WTC11 (cell line): ENCODE data around the gene CLDN22. TPM values are rescaled to one million over a fixed set of nuclear protein-coding genes. Genes with fewer than 3 reads are reported as not detected.

Experiments used
- ATAC-seq: fragments of 200-7000 bp; cut with Tn5 transposase; 2 replicates; pipeline ENCODE4 v1.10.0; 2021; ENCODE audit warnings: mild to moderate bottlenecking, moderate library complexity
- CTCF ChIA-PET: fragments of 300-600 bp; sonication (Branson Sonifier 250); formaldehyde crosslinking; loops from one replicate; lab custom pipeline; 2021; ENCODE audit warnings: antibody characterized with exemption; lab: Charles Lee
- POLR2A ChIA-PET: fragments of 350-600 bp; sonication (Branson Sonifier 250); formaldehyde crosslinking; loops from one replicate; lab custom pipeline; 2021; ENCODE audit warnings: antibody characterized with exemption; lab: Charles Lee
- DNase-seq: peaks from one replicate; pipeline ENCODE4 v3.0.0; 2021; ENCODE audit warnings: low spot score
- H3K27ac Mint-ChIP-seq: 2 replicates; pipeline ENCODE4 v1.8.0; 2021; ENCODE audit warnings: mixed read lengths
- H3K27me3 Mint-ChIP-seq: 2 replicates; pipeline ENCODE4 v1.8.0; 2021; ENCODE audit warnings: low read depth, mild to moderate bottlenecking, moderate library complexity, mixed read lengths
- H3K36me3 Mint-ChIP-seq: 2 replicates; pipeline ENCODE4 v1.8.0; 2021; ENCODE audit warnings: mixed read lengths
- H3K4me1 Mint-ChIP-seq: 2 replicates; pipeline ENCODE4 v1.8.0; 2022; ENCODE audit warnings: mixed read lengths
- H3K4me3 Mint-ChIP-seq: 2 replicates; pipeline ENCODE4 v1.8.0; 2021; ENCODE audit warnings: mild to moderate bottlenecking, moderate library complexity, mixed read lengths
- H3K9me3 Mint-ChIP-seq: 2 replicates; pipeline ENCODE4 v1.8.0; 2021; ENCODE audit warnings: mixed read lengths
- FOXK1 ChIP-seq: sonication (generic); formaldehyde crosslinking; IDR thresholded peaks from 2 replicates; pipeline ENCODE4 v1.8.0; 2022; ENCODE audit warnings: mild to moderate bottlenecking, moderate library complexity, missing genetic modification reagents
- HMGA2 ChIP-seq: fragments of 250-450 bp; sonication (Bioruptor Pico); IDR thresholded peaks from 2 replicates; pipeline ENCODE4 v1.4.0; 2021; ENCODE audit warnings: mild to moderate bottlenecking, moderate library complexity
- NFE2L1 ChIP-seq: sonication (generic); formaldehyde crosslinking; IDR thresholded peaks from 2 replicates; pipeline ENCODE4 v1.8.1; 2023; ENCODE audit warnings: missing genetic modification reagents
- NR2C2 ChIP-seq: sonication (generic); formaldehyde crosslinking; IDR thresholded peaks from 2 replicates; pipeline ENCODE4 v1.8.0; 2022; ENCODE audit warnings: mild to moderate bottlenecking, missing genetic modification reagents
- NR3C1 ChIP-seq: sonication (generic); formaldehyde crosslinking; conservative IDR thresholded peaks from 2 replicates; pipeline ENCODE4 v1.8.1; 2023; ENCODE audit warnings: low read depth, mild to moderate bottlenecking, missing genetic modification reagents
- OVOL2 ChIP-seq: fragments of 250-450 bp; sonication (Bioruptor Pico); IDR thresholded peaks from 2 replicates; pipeline ENCODE4 v1.9.0; 2021; ENCODE audit warnings: mild to moderate bottlenecking, borderline replicate concordance
- RORB ChIP-seq: fragments of 250-450 bp; sonication (Bioruptor Pico); IDR thresholded peaks from 2 replicates; pipeline ENCODE4 v1.9.0; 2021; ENCODE audit warnings: mild to moderate bottlenecking
- ZNF232 ChIP-seq: sonication (generic); formaldehyde crosslinking; IDR thresholded peaks from 2 replicates; pipeline ENCODE4 v1.8.0; 2022; ENCODE audit warnings: mild to moderate bottlenecking, missing genetic modification reagents
- total RNA-seq: library from RNA; stranded (reverse); gene quantifications from 3 replicates; pipeline ENCODE4 v1.2.3, GENCODE V29; 2021
- TF ChIP-seq, protein P1 (sequence below): sonication (generic); formaldehyde crosslinking; conservative IDR thresholded peaks from 2 replicates; pipeline ENCODE4 v1.8.1; 2022; ENCODE audit warnings: mild to moderate bottlenecking, missing genetic modification reagents
- TF ChIP-seq, protein P2 (sequence below): sonication (generic); formaldehyde crosslinking; IDR thresholded peaks from 2 replicates; pipeline ENCODE4 v1.8.1; 2022; ENCODE audit warnings: mild to moderate bottlenecking, moderate library complexity, missing genetic modification reagents
- TF ChIP-seq, protein P3 (sequence below): sonication (generic); formaldehyde crosslinking; IDR thresholded peaks from 2 replicates; pipeline ENCODE4 v1.8.1; 2022; ENCODE audit warnings: low read depth, mild to moderate bottlenecking, moderate library complexity, missing genetic modification reagents, borderline replicate concordance
- TF ChIP-seq, protein P4 (sequence below): fragments of 250-450 bp; sonication (Bioruptor Pico); IDR thresholded peaks from 2 replicates; pipeline ENCODE4 v1.8.0; 2021; ENCODE audit warnings: mild to moderate bottlenecking
- TF ChIP-seq, protein P5 (sequence below): sonication (generic); formaldehyde crosslinking; IDR thresholded peaks from 2 replicates; pipeline ENCODE4 v1.8.0; 2023; ENCODE audit warnings: mild to moderate bottlenecking, missing genetic modification reagents
- TF ChIP-seq, protein P6 (sequence below): sonication (generic); formaldehyde crosslinking; IDR thresholded peaks from 2 replicates; pipeline ENCODE4 v1.8.0; 2022; ENCODE audit warnings: mild to moderate bottlenecking, missing genetic modification reagents
- TF ChIP-seq, protein P7 (sequence below): fragments of 200-600 bp; IDR thresholded peaks from 2 replicates; pipeline ENCODE4 v1.8.0; 2022; ENCODE audit warnings: antibody characterized with exemption
- TF ChIP-seq, protein P8 (sequence below): sonication (generic); formaldehyde crosslinking; IDR thresholded peaks from 2 replicates; pipeline ENCODE4 v1.8.1; 2022; ENCODE audit warnings: low read depth, missing genetic modification reagents, borderline replicate concordance
- TF ChIP-seq, protein P9 (sequence below): sonication (generic); formaldehyde crosslinking; IDR thresholded peaks from 2 replicates; pipeline ENCODE4 v1.8.1; 2023; ENCODE audit warnings: mild to moderate bottlenecking, missing genetic modification reagents, borderline replicate concordance
- TF ChIP-seq, protein P10 (sequence below): sonication (generic); formaldehyde crosslinking; IDR thresholded peaks from 2 replicates; pipeline ENCODE4 v1.8.1; 2023; ENCODE audit warnings: mild to moderate bottlenecking, missing genetic modification reagents

The CLDN22 gene
- total RNA-seq, 1 experiment from 2014 or later, result not detected

DNA sequence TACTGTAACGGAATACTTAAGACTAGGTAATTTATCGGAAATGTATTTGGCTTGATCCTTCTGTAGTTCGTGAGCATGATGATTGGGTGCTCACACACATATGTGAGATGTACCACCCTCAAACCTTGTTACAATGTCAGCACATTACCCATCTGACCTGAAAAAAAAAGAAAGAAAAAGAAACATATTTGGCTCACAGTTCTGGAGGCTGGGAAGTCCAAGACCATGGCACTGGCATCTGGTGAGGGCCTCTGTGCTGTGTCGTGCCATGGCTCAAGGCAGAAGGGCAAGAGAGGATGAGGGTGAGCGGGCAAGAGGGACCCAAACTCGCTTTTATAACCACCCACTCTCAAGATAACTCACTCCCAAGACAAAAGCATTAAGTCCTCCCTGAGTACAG, 9.2 kb upstream of the CLDN22 start:
- DNase-seq (no peak), ATAC-seq (no peak)
- H3K36me3 Mint-ChIP-seq, result peaks cover 22% of the 10 kb centered on the region
- TF ChIP-seq, protein P1, sequence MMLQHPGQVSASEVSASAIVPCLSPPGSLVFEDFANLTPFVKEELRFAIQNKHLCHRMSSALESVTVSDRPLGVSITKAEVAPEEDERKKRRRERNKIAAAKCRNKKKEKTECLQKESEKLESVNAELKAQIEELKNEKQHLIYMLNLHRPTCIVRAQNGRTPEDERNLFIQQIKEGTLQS (CRISPR knock-in tag), result no peak
- TF ChIP-seq NR3C1 (CRISPR knock-in tag) (no peak), OVOL2 (no peak), HMGA2 (CRISPR knock-in tag) (no peak)
- TF ChIP-seq, protein P2, sequence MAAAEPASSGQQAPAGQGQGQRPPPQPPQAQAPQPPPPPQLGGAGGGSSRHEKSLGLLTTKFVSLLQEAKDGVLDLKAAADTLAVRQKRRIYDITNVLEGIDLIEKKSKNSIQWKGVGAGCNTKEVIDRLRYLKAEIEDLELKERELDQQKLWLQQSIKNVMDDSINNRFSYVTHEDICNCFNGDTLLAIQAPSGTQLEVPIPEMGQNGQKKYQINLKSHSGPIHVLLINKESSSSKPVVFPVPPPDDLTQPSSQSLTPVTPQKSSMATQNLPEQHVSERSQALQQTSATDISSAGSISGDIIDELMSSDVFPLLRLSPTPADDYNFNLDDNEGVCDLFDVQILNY, result no peak
- TF ChIP-seq, protein P3, sequence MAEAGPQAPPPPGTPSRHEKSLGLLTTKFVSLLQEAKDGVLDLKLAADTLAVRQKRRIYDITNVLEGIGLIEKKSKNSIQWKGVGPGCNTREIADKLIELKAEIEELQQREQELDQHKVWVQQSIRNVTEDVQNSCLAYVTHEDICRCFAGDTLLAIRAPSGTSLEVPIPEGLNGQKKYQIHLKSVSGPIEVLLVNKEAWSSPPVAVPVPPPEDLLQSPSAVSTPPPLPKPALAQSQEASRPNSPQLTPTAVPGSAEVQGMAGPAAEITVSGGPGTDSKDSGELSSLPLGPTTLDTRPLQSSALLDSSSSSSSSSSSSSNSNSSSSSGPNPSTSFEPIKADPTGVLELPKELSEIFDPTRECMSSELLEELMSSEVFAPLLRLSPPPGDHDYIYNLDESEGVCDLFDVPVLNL (CRISPR knock-in tag), result no peak
- TF ChIP-seq, protein P4, sequence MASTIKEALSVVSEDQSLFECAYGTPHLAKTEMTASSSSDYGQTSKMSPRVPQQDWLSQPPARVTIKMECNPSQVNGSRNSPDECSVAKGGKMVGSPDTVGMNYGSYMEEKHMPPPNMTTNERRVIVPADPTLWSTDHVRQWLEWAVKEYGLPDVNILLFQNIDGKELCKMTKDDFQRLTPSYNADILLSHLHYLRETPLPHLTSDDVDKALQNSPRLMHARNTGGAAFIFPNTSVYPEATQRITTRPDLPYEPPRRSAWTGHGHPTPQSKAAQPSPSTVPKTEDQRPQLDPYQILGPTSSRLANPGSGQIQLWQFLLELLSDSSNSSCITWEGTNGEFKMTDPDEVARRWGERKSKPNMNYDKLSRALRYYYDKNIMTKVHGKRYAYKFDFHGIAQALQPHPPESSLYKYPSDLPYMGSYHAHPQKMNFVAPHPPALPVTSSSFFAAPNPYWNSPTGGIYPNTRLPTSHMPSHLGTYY (CRISPR knock-in tag), result no peak
- TF ChIP-seq, protein P5, sequence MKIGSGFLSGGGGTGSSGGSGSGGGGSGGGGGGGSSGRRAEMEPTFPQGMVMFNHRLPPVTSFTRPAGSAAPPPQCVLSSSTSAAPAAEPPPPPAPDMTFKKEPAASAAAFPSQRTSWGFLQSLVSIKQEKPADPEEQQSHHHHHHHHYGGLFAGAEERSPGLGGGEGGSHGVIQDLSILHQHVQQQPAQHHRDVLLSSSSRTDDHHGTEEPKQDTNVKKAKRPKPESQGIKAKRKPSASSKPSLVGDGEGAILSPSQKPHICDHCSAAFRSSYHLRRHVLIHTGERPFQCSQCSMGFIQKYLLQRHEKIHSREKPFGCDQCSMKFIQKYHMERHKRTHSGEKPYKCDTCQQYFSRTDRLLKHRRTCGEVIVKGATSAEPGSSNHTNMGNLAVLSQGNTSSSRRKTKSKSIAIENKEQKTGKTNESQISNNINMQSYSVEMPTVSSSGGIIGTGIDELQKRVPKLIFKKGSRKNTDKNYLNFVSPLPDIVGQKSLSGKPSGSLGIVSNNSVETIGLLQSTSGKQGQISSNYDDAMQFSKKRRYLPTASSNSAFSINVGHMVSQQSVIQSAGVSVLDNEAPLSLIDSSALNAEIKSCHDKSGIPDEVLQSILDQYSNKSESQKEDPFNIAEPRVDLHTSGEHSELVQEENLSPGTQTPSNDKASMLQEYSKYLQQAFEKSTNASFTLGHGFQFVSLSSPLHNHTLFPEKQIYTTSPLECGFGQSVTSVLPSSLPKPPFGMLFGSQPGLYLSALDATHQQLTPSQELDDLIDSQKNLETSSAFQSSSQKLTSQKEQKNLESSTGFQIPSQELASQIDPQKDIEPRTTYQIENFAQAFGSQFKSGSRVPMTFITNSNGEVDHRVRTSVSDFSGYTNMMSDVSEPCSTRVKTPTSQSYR, result no peak
- H3K4me1 Mint-ChIP-seq, result no peaks in the 10 kb centered on the region
- H3K27ac Mint-ChIP-seq, result no peak overlapping the region
- no peaks in the 10 kb centered on the region for H3K27me3 Mint-ChIP-seq
- H3K4me3 Mint-ChIP-seq, result no peak overlapping the region
- POLR2A ChIA-PET, result no interaction called here
- peaks cover 29% of the 10 kb centered on the region for H3K9me3 Mint-ChIP-seq
- CTCF ChIA-PET, result no interaction called here

DNA sequence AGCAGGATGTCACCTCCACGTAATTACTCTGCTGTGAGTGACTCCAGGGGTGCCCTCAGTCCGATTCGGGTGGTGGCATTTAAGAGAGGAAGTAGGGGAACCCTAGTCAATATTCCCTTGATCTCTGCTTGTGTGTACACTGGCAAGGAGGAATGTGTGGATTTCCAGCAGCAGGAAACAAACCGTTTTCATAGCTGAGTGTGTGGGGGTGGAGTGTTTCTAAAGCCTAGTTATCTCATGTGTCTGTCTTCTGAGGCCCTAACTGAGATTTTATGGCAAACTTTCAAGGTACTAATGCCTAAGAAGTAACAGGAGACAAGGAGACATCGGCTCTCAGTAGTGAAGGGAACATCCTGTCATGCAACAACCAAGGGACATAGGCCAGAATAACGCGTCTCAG, 8.8 kb upstream of the CLDN22 start:
- ChIA-PET CTCF (no interaction called here), POLR2A (no interaction called here)
- Mint-ChIP-seq H3K27ac (no peak overlapping the region), H3K4me3 (no peak overlapping the region), H3K36me3 (peaks cover 22% of the 10 kb centered on the region), H3K27me3 (no peaks in the 10 kb centered on the region), H3K4me1 (no peaks in the 10 kb centered on the region), H3K9me3 (peaks cover 29% of the 10 kb centered on the region)
- no peak for ATAC-seq
- no peak for DNase-seq
- TF ChIP-seq, protein P6, sequence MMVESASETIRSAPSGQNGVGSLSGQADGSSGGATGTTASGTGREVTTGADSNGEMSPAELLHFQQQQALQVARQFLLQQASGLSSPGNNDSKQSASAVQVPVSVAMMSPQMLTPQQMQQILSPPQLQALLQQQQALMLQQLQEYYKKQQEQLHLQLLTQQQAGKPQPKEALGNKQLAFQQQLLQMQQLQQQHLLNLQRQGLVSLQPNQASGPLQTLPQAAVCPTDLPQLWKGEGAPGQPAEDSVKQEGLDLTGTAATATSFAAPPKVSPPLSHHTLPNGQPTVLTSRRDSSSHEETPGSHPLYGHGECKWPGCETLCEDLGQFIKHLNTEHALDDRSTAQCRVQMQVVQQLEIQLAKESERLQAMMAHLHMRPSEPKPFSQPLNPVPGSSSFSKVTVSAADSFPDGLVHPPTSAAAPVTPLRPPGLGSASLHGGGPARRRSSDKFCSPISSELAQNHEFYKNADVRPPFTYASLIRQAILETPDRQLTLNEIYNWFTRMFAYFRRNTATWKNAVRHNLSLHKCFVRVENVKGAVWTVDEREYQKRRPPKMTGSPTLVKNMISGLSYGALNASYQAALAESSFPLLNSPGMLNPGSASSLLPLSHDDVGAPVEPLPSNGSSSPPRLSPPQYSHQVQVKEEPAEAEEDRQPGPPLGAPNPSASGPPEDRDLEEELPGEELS, result no peak
- TF ChIP-seq RORB, result no peak
- TF ChIP-seq NFE2L1 (CRISPR knock-in tag), result no peak
- TF ChIP-seq, protein P7, sequence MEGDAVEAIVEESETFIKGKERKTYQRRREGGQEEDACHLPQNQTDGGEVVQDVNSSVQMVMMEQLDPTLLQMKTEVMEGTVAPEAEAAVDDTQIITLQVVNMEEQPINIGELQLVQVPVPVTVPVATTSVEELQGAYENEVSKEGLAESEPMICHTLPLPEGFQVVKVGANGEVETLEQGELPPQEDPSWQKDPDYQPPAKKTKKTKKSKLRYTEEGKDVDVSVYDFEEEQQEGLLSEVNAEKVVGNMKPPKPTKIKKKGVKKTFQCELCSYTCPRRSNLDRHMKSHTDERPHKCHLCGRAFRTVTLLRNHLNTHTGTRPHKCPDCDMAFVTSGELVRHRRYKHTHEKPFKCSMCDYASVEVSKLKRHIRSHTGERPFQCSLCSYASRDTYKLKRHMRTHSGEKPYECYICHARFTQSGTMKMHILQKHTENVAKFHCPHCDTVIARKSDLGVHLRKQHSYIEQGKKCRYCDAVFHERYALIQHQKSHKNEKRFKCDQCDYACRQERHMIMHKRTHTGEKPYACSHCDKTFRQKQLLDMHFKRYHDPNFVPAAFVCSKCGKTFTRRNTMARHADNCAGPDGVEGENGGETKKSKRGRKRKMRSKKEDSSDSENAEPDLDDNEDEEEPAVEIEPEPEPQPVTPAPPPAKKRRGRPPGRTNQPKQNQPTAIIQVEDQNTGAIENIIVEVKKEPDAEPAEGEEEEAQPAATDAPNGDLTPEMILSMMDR, result no peak
- no peak for TF ChIP-seq ZNF232 (CRISPR knock-in tag)
- no peak for TF ChIP-seq NR2C2 (CRISPR knock-in tag)
- TF ChIP-seq FOXK1, result no peak
- TF ChIP-seq, protein P8, sequence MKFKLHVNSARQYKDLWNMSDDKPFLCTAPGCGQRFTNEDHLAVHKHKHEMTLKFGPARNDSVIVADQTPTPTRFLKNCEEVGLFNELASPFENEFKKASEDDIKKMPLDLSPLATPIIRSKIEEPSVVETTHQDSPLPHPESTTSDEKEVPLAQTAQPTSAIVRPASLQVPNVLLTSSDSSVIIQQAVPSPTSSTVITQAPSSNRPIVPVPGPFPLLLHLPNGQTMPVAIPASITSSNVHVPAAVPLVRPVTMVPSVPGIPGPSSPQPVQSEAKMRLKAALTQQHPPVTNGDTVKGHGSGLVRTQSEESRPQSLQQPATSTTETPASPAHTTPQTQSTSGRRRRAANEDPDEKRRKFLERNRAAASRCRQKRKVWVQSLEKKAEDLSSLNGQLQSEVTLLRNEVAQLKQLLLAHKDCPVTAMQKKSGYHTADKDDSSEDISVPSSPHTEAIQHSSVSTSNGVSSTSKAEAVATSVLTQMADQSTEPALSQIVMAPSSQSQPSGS (CRISPR knock-in tag), result no peak
- TF ChIP-seq, protein P9, sequence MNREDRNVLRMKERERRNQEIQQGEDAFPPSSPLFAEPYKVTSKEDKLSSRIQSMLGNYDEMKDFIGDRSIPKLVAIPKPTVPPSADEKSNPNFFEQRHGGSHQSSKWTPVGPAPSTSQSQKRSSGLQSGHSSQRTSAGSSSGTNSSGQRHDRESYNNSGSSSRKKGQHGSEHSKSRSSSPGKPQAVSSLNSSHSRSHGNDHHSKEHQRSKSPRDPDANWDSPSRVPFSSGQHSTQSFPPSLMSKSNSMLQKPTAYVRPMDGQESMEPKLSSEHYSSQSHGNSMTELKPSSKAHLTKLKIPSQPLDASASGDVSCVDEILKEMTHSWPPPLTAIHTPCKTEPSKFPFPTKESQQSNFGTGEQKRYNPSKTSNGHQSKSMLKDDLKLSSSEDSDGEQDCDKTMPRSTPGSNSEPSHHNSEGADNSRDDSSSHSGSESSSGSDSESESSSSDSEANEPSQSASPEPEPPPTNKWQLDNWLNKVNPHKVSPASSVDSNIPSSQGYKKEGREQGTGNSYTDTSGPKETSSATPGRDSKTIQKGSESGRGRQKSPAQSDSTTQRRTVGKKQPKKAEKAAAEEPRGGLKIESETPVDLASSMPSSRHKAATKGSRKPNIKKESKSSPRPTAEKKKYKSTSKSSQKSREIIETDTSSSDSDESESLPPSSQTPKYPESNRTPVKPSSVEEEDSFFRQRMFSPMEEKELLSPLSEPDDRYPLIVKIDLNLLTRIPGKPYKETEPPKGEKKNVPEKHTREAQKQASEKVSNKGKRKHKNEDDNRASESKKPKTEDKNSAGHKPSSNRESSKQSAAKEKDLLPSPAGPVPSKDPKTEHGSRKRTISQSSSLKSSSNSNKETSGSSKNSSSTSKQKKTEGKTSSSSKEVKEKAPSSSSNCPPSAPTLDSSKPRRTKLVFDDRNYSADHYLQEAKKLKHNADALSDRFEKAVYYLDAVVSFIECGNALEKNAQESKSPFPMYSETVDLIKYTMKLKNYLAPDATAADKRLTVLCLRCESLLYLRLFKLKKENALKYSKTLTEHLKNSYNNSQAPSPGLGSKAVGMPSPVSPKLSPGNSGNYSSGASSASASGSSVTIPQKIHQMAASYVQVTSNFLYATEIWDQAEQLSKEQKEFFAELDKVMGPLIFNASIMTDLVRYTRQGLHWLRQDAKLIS, result no peak
- TF ChIP-seq, protein P10, sequence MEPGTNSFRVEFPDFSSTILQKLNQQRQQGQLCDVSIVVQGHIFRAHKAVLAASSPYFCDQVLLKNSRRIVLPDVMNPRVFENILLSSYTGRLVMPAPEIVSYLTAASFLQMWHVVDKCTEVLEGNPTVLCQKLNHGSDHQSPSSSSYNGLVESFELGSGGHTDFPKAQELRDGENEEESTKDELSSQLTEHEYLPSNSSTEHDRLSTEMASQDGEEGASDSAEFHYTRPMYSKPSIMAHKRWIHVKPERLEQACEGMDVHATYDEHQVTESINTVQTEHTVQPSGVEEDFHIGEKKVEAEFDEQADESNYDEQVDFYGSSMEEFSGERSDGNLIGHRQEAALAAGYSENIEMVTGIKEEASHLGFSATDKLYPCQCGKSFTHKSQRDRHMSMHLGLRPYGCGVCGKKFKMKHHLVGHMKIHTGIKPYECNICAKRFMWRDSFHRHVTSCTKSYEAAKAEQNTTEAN (CRISPR knock-in tag), result no peak
